NCI-H460 (cell line): Measurements from ENCODE around the gene TMEM135. TPM values are rescaled to one million over a fixed set of nuclear protein-coding genes. Genes with fewer than 3 reads are reported as not detected.

Experiments
- DNase-seq: peaks from one replicate; pipeline ENCODE4 v3.0.0-alpha.2; 2016; ENCODE audit warnings: low read depth; ENCODE audit errors: extremely low read depth
- total RNA-seq: library from RNA; depleted of rRNA; stranded (reverse); fragments of >200 nt; shearing (Covaris generic); gene quantifications from 2 replicates; pipeline ENCODE4 v1.2.3, GENCODE V29; 2014

Gene TMEM135
- total RNA-seq, 1 experiment from 2014 or later: 20.8 TPM

DNA sequence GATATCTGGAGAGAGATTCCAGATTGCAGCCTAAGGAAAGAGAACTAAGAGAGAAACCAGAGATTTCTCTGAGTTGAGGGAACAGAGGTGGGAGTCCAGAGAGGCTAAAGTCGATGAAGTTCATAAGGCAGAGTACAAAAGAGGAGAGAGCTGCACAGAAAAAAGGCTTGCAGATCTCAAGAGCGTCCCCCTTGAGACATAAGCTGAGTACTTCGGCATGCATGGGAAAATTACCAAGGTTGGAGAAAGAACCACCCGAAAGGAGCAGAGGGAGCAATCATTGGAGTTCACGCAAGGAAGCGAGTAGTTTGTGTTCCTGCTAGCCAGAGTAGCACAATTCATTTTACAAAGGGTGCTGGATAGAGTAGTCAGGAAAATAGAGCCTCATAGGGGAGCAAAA lies 293.5 kb downstream of the TMEM135 start:
- DNase-seq: no peak

DNA sequence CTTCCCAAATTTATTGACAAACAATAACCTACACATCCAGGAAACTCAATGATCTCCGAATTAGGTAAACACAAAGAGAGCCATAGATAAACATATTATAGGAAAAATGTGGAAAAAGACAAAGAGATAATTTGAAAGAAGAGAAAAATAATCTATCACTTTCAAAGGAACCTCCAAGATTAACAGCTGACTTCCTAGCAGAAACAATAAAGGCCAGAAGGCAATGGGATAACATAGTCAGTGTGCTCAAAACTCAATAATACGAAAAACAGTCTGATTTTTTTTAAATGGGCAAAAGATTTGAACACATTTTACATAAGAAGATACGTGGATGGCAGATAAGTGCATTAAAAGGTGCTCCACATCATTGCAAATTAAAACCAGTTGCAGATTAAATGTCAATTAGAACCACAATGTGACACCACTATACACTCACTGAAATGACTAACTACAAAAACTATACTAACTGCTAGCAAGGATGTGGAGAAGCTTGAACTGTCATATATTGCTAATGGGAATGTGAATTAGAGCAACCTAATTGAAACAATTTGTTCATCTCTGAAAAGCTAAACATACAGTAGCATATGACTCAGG lies 300.4 kb downstream of the TMEM135 start:
- DNase-seq: no peak

DNA sequence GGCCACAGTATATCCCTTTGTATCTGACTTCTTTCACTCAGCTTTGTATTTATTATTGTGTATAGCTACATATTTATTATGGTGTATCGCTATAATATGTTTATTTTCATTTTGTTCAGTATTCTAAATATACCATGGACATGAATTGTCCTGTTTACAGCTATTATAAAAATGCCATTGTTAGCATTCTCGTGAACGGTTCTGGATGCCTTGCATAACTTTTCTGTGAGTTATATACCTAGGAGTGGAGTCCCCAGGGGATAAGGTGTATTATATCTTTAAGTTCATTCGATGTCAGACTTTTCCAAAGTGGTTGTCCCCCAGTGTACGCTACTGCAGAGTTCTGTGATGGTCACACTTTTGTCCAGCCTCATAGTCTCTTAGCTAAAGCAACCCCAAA lies 301.7 kb downstream of the TMEM135 start:
- DNase-seq: no peak

DNA sequence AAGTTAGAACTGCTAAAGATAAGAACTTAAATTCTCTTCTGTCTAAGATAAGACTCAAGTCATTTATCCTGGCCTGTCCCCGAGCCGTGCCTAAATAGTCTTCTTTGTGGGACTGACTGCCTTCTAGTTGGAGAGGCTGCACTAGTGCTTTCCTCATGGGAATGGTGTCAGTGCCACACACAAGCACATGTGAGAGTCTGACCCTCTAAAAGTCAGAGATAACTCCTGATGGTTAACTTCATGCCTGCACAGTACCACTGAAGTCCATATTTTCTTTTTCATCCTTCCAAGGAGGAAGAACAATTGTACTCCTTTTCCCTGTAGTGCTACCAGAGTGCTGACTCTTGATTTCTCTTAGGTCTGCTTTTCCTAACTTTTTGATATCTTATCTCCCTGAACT lies 309.7 kb downstream of the TMEM135 start:
- DNase-seq: no peak

DNA sequence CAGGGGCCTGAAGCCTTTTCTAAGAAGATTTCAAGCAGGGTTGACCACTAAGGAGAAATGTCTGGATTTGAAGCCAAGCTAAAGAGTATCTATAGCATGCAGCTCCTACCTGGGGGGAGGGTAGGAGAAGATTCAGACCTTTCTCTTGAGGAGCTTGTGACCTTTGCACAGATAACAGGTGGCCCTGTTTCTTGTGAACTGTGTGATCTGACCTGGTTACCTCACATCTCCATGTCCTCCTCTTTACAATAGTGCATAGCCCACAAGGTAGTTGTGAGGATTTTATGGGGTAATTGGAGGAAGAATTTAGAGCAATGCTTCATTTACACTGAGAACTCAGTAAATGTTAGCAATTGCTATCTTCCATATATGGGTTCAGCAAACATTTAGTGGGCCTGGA lies 310.1 kb downstream of the TMEM135 start:
- DNase-seq: no peak

DNA sequence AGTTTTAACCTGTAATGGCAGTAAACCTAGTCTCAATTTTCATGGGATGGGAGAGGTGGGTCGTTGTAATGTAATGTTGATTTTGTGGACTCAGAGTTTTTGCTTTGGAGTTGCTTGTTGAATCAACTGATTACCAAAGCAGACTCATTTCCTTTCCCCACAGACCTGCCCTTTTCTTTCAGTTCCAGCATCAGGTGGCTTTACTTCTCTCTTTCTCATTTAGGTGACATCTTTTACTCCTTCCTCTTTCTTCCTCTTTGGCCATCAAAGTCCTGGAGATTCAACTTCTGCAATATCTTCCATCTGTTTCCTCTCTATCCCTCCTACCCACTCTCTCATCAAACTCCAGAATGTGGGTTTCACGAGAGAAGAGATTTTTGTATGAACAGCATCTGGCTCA lies 313.9 kb downstream of the TMEM135 start:
- no peak for DNase-seq

DNA sequence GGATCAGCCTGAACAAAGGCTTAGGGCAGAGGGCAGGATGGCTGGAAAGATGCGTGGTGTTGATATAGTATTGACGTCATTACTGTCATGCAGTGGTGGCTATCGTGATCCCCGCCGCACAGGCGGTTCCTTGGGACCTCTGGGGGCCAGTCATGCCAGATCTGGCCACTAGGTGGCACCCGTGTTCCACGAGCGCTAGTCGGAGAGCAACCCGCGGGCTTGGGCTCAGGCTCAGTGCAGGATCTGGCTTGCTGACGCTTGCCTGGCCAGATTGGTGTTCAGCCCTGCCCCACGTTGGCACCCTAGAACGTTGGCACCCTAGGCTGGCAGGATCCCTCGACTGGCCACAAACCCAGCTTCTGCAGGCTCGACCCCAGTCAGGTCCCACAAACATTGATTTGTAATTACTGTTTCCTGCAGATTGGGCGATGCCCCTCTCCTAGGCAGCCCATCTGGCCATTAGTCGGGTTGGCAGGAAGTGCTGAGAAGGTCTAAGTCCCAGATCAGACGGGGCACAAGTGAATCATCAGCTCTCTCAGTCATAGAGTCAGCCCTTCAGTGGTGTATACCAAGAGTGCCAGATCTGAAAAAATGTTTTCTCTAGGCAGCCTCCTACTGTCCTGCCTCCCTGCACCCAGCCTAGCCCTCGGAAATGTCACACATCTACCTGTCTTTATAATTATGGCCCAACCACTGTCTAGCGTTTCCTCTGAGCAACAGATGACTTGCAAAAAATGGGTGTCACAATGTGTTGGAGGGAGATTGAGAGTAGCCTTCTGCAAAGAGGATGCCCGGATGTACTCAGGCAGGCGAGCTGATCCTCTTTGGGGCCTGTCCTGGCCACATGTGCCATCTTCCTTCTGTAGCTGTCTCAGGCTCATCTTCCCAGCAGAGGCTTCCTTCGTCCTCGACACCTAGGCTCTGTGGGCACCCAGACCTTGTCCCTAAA lies 315.3 kb downstream of the TMEM135 start:
- peak; percentile 59 for DNase-seq

DNA sequence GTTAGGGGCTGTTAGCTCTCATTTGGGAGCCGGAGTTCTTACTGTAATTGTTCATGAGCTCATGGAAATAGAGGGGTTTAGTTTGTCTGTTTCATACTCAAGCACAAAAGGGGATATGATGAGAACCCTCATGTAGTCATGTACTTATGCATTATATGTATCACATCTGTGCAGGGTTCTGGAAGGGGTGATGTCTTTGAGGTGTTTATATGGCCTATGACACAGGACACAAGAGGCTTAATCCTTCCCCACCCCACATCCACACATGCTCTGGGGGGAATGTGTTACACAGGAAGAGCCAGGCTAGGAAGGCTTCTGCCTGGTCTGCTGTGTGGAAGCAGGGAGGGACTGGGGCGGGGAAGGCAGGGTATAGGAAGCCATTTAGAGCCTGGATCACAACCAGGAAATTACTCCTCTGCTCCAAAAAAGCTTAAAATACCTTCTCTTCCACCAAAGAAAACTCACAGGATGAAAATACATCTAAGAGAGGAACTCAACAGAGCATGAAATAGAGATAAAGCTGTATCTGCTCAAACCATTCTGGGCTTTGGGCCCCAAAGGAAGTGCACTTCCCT lies 316.1 kb downstream of the TMEM135 start:
- no peak for DNase-seq

DNA sequence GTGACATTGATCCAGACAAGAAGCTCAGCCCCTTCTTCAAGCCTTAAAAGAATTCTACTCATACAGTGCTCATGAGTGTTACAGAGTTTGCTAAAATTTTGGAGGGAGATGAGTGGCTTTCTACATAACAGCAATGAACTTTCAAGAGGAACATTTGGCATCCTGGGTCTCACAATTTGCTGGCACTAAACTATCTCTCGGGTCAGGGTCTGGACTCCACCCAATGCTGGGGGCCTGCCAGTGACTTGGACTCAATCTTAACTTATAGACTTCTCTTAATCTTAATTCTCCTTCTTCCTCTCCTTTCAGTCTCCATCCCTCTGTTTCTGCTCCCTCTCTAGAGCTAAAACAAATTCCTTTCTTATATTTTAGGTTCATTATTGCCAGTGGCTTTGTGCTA lies 317.9 kb downstream of the TMEM135 start:
- DNase-seq: no peak

DNA sequence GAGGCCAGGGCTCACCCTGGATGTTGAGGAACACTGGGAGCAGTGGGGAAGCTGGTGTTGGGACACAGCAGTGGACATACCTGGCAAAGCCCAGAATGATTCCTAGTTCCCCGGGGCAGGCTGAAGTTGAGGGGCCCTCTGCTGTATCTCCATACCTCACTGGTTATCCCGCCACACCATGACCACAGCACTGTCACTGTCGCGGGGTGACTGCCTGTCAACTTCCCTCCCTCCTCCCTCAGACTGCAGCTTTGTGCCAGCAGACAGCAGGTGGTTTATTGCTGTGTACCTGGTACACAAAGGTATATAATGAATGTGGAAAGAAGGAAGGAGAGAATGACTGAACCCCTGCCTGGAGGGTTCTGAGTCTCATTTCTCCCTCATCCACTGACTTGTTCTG lies 318.7 kb downstream of the TMEM135 start:
- no peak for DNase-seq

DNA sequence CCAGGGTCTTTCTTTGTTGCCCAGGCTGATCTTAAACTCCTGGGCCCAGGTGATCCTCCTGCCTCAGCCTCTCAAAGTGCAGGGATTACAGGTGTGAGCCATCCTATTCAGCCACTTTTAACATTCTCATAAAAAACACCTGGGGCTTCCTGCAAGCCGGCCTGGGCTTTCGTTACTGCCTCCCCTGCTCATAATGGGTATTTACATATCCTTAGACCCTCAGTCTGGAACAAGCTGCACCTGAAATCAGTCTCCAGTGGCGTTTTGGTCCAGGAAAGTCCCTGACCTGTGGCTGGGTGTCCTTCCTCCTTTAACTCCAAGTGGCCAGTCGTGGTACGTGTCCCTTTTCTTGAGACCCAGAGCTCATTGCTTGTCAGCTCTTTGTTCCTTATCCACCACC lies 320.7 kb downstream of the TMEM135 start:
- no peak for DNase-seq

DNA sequence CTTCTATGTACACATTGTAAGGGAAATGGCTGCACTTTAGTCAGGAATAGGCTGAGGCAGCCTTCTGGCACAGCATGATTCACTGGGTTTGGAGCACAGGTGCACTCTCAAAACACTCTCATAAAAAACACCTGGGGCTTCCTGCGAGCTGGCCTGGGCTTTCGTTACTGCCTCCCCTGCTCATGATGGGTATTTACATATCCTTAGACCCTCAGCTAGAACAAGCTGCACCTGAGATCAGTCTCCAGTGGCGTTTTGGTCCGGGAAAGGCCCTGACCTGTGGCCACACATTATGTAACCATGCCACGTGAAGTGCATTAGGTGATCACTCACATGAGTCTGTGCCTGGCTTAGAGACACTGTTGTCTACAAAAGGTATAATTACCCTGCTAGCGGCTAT lies 321.7 kb downstream of the TMEM135 start:
- DNase-seq: no peak

DNA sequence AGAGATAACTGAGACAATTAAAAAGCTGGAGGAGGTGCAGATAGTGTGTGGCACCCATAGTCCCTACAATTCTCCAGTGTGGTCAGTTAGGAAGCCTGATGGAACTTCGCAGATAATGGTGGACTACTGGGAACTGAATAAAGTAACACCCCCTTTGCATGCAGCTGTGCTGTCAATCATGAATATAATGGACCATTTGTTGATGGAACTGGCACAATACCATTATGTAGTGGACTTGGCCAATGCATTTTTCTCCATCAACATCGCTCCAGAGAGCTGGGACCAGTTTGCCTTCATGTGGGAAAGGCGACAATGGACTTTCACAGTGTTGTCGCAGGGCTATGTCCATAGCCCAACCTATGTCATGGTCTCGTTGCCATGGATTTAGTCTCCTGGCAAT lies 324.2 kb downstream of the TMEM135 start:
- no peak for DNase-seq

DNA sequence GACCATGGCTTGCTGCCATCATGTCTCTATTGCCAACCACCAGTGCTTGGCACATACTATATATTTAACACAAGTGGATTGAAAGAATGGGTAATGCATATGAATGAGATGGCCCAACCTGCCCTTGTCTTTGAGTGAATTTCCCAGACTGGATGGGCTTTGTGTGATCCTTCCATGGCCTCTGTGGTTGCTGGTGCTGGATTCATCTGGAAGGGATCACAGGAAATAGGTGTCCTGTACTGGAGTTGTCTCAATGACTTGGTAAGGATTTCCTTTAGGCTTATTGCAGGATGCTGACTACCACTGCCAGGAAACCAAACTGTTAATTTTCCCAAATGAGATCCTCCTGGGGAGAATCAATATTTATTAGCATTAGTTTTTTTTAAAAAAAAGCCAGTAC lies 328.6 kb downstream of the TMEM135 start:
- DNase-seq: no peak

DNA sequence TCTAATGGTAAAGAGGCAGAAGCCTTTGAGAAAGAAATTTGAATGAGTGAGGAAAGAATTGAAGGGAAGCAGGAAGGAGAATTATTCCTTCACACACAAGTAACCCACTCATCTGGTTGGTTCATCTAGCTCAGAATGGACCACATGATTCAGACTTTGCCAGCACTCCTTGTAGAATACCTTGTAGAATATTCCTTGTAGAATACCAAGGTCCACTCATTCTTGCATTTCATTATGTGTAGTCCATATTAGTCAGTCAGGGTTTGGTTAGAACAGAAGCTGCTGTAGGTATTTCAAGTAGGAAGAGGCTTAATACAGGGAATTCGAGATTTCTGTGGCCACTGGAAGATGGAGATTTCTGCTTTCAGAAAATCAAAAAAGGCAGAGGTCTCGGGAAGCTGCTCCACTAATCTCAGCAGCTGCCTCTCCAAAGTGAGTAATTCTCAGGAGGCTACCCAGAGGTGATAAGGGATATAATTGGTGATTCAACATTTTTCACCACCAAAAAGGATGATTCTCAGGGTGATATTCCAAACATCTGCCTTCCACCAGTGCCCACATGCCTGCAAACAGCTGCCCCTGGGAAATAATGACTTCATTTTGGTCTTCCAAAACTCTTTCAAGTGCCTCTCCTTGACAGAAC lies 329.1 kb downstream of the TMEM135 start:
- DNase-seq: no peak

DNA sequence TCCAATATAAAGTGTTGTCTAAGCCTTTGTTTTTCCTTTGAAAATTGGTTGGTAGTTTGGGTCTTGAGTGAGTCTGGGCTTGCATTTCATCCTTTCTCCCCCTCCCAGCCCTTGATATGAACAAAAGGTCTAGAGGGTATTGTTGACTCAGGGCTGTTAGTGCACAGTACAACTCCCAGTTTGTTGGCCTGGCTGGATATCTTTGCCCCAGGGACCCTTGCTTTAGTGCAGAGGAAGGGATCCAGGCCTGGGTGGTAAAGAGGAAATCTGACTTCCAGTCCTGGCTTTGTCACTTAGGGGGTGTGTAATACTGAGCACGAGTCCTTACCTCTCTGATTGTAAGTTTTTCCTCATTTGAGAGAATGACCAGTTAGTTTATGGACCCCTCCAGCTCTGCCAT lies 330.4 kb downstream of the TMEM135 start:
- DNase-seq: no peak

DNA sequence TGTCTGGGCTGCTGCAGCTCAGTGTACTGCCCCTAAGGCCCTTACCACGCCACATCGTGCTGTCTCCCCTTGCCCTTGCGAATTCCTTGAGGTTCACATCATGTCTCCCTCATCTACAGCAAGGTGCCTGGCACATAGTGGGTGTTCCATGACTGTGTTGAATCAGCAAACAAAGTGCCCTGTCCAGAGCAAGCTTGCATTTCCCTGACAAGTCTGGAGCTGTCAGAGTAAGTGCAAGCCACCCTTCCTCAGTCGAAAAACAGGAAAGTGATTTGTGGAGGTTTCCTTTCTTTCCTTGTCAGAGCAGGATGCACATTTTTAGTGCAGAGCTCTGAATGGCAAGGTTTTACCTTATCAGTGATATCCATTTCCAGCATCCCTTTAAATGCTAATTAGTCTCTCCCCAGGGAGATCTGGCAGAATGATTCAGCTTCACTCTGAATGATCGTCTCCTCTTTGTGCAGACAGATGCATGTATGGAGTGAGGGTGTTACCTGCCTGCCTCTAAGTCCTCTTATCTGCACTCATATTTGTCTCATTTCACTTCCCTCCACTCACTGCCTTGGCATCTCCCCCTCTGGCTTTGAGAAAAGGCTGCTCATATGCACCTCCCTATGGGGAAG lies 331.2 kb downstream of the TMEM135 start:
- DNase-seq: no peak

DNA sequence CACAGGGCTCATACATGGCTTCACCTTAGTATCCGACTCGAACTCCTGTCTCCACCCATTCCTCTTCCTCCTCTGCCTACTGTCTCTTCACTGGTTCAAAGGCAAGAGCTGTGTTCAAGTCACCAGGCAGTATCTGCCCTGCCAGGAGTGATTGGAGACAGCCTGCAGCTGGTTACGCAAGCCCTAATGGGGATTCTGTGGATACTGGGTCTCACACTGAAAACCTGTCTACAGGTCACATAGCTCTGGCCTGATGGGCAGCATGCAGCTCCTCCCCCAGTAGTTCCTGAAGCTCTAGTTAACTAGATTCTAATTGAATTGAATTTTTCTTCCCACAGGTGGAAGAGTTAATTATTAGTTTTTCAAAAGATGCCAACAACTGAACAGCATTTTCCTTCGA lies 332.2 kb downstream of the TMEM135 start:
- DNase-seq: no peak

DNA sequence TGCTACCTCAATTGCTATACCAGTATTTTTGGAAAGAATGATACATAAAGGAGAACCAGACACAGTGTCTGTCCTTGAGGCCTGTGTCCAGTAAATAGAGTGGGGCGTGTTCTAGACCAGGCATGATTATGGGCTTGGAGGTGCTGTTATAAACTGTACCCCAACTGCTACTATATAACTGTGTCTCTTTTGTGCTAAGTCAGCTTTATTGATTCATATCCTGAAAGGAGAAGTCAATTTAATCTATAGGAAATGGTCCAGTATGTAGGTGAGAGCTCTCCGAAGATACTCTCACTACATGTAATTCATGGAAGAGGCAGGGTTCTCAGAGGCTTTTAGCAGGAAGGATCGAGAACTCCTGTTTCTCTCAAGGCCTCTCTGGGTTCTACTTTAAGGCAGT lies 334.3 kb downstream of the TMEM135 start:
- no peak for DNase-seq
